GM12801 (cell line): Measurements from ENCODE around the gene RNF133.

Source experiments
- CTCF ChIP-seq: IDR thresholded peaks from one replicate; pipeline ENCODE4 v1.5.1; 2011; ENCODE audit warnings: control low read depth; ENCODE audit not compliant: insufficient read length; ENCODE audit errors: extremely low read depth

Gene RNF133

GRCh38 chr7:122688400-122688998 lies 10.4 kb downstream of the RNF133 start:
- TF ChIP-seq CTCF = no peak

GRCh38 chr7:122686360-122686878 lies 12.5 kb downstream of the RNF133 start:
- no peak for TF ChIP-seq CTCF

- no peak for TF ChIP-seq CTCF
These were observed 14.4 kb downstream of the RNF133 start for GRCh38 chr7:122684504-122684903.

- no peak for TF ChIP-seq CTCF
These were observed 15.9 kb downstream of the RNF133 start for GRCh38 chr7:122682815-122683550.

- TF ChIP-seq CTCF = no peak
These were observed 19.1 kb downstream of the RNF133 start for GRCh38 chr7:122679813-122680212.

GRCh38 chr7:122677149-122677548 lies 21.8 kb downstream of the RNF133 start:
- no peak for TF ChIP-seq CTCF

- TF ChIP-seq CTCF = no peak
These were observed 22.5 kb downstream of the RNF133 start for GRCh38 chr7:122676466-122676865.
